GM19193 (cell line): ENCODE measurements around the gene PROKR1.

Experiments used
- POLR2A ChIP-seq: IDR thresholded peaks from 4 replicates; pipeline ENCODE4 v1.6.1; 2011; ENCODE audit not compliant: insufficient read depth, insufficient read length; ENCODE audit errors: extremely low read depth

Gene PROKR1

DNA sequence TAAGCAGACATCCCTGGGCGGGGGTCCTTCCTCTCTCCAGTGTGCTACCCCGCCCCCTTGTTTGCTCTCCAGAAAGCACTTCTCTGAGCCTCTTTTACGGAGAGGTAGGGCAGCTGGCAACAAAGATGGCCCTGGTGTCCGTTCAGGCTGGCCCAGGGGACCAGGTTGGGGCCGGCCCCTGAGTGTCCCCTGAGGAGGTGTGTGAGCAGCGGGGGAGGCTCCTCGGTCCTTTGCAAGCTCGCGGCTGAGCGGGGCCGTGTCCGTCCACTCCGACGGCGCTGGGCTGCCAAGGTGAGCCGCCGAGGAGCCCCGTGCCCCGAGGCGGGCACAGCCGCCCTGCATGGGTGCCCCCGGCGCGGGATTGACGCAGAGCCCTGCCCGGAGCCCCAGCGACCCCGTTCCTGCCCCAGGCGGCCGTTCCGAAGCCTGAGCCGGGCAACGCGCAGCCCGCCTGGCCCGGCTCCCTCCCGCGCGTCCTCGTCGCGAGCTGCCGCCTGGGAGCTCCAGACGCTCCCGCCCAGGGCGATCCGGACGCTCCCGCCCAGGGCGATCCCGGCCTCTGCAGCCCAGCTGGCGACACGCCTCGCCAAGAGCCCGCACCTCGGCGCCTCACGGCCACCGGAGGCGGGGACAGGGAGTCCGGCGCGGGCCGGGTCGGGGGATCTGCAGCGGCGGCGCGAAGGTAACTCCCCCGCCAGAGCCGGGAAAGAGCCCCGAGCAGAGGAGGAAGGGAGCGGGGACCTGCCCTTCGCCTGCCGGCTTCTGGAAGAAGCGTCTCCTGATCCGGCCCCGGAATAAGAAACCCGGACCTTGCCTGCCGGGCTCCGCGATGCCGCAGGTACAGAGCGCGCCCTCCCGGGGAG lies at the start of gene PROKR1:
Gene PROKR1 (plus strand): TSS at position 569 of the 863 bp plus-strand sequence. CDS start 2,243 bp downstream, outside the sequence.
- TF ChIP-seq POLR2A = no peak

DNA sequence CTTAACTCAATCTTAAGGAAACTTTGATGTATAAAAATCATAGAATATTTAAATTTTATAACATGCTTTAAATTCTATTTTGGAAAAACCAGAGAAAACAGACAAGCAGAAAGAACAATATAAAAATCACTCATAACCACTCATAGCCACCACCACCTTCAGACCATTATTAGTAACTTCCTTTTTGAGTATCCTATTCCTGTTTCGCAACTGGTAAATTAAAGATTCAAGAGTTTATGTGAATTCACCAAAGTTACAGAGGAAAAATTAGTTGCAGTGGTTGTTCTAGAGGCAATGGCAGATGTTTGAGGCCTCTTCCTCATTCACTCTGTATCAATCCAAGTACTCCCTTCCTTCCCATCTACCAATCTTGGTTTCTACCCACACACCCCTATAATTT lies 49.3 kb upstream of the PROKR1 start:
- TF ChIP-seq POLR2A = no peak

DNA sequence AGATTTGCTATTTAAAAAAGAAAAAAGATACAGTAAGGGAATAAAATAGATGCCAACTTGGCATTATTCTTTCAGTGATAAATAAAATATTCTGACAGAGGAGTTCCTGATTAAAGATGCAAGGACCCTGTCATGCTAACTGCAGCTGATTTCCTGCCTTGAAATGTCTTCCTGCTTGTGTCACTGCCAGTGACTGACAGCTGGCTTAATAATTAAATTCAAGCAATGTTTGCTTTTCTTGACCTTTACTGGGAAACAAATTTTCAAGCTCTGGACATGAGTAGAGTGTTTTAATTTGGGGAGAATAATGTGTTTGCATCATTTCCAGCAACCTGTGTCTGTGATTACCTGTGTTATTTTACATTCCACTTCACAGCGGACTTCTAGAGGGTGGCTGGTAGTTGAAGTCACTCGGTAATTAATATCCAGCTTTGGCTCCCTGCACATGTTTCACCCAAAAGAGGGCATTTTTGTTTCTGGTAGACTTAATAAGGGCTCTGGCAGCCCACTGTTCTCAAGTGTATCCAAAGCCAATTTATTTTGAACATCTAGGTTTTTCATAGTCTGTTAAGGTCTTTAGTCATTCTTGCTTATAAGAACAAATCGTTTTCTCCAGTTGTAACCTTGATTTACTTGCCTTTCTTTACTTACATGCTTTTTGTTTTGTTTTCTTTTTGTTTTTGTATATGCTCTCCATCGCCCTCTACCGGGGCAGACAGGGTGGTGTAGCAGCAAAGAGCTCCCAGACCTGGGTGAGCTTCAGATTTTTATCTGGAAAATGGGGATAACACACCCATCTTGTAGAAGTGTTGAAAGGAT lies 48.5 kb upstream of the PROKR1 start:
- TF ChIP-seq POLR2A = no peak

- TF ChIP-seq POLR2A = no peak
Observed at GRCh38 chr2:68603059-68603458, 40.3 kb upstream of the PROKR1 start.

DNA sequence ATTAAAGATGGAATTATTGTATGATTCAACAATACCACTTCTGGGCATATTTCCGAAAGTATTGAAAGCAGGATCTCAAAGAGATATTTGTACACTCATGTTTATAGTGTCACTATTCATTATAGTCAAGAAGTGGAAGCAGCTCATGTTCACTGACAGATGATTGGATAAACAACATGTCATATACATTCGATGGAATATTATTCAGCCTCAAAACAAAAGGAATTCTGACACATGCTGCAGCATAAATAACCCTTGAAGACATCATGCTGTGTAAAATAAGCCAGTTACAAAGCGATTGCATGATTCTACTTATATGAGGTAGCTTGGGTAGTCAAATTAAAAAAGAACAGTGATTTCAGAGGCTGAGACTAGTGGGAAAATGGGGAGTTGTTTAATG lies 39.3 kb upstream of the PROKR1 start:
- TF ChIP-seq POLR2A = no peak

GRCh38 chr2:68605939-68606338 lies 37.4 kb upstream of the PROKR1 start:
- no peak for TF ChIP-seq POLR2A

DNA sequence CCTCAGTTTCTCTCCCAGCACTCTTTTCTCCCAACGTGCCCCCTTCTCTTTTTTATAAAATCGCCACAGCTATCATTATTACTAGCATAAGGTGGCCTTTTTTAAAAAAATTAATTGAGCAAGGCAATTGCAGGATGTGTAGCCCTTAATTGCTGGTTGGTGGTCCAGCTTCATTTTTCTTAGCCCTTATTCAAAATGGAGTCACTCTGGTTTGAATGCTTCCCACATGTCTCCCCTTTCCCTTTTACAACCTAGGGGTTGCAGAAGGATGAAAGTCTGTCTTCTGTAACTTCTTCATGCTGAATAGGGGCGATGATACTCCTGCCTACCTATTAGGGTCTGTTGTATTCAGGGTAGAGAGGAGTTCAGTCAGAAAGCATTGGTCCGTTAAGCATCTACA lies 36.6 kb upstream of the PROKR1 start:
- TF ChIP-seq POLR2A = no peak

- TF ChIP-seq POLR2A = no peak
Observed at GRCh38 chr2:68607837-68608236, 35.5 kb upstream of the PROKR1 start.

DNA sequence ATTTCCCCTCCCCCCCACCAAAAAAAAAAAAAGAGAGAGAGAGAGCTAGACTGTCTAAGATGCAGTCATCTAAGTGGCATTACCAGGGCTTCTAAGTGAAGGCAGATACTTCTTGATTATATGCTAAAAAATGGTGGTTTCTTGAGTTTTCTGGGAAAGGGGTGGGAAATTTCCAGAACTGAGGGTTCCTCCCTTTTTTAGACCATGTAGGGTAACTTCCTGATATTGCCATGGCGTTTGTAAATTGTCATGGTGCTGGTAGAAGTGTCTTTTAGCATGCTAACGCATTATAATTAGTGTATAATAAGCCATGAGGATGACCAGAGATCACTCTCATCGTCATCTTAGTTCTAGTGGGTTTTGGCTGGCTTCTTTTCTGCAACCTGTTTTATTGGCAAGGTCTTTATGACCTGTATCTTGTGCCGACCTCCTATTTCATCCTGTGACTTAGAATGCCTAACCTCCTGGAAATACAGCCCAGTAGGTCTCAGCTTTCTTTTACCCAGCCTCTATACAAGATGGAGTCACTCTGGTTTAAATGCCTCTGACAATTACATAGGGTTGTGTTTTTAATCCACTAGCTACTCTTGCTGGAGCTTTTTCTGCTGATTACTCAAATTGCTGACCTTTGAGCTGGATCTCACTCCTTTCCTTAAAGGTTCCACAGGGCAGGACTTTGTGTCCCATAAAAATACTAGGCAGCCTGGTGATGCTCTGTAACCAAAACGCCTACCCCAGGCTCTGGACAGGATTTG lies 30.4 kb upstream of the PROKR1 start:
- no peak for TF ChIP-seq POLR2A

DNA sequence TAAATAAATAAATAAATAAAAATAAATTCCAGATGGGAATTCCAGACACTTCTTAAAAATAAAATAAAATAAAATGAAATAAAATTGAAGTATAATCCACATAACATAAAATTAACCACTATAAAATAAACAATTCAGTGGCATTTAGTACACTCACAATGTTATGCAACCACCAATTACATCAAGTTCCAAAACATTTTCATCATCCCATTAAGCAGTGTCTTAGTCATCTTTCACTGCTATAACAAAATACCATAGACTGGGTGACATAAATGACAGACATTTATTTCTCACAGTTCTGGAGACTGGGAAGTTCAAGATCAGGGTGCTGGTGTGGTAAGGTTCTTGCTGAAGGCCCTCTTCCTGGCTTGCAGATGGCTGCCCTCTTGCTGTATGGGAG lies 22.6 kb upstream of the PROKR1 start:
- no peak for TF ChIP-seq POLR2A

DNA sequence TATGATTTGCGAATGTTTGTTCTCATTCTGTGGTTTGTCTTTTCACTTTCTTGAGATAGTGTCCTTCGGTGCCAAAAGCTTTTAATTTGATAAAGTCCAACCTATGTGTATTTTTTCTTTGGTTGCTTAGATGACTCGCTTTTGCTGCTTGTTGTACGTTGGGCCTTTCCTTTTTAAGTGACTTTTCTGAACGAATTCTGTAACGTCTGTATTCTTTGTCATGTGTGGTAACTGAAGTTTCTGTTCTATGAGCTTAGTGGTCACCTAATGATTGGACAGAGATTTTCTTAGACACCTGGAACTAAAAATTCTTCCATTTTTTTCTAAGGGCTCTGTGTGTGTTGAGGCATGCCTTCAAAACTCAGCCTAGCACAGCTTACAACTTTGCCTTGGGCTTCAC lies 19.6 kb upstream of the PROKR1 start:
- TF ChIP-seq POLR2A = no peak

DNA sequence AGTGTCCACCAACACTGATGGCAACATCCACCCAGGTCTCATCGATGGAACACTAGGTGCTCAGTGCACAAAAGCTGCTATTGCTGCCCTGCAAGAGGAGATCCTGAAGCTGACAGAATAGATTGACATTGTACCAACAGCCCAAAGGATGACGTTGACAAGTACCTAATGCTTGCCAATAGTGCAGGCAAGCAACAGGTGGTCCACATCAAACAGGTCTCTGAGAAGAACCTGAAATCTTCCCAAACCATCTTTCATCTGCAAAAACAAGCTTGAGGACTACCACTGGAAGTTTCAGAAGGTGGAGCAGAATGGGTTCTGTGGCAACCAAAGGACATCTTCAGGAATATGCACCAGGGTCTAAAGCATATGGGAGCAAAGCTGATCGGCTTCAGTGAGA lies 15.8 kb upstream of the PROKR1 start:
- TF ChIP-seq POLR2A = no peak

DNA sequence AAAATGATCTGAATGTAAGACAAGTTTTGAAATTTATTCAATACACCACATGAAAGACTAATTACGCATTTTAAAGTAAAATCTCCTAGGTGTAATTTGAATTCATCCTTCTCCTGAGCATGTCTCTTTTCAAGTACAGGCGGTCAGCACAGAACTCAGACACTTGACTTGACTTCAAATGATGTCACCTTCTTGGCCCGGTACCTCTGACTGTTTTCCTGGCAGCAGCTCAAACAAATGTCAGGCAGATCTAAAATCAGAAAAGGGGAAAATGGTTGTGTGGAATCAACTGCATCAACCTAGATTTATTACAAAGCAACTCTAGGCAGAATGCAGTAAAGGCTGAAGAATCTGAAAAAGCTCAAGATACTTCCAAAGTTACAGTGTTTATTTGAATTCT lies 11.4 kb upstream of the PROKR1 start:
- TF ChIP-seq POLR2A = no peak

DNA sequence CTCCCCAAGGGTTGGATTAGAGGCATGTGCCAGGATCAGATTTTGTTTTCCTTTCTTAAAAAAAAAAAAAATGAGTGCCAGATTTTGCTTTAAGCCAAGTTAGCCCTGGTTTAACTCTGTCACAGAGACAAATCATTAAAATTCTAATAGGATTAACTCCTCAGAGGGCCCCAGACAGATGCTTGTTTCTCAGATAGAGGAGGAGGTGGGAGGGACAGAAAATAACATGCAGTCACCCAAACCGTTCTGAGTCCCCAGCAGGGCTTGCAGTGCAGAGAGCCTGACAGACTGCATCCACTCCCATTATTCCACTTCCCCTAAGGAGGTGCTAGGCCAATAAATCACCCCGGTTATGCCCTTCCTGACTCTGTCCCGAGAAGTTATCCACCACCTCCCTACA lies 6.3 kb upstream of the PROKR1 start:
- TF ChIP-seq POLR2A = no peak

GRCh38 chr2:68643874-68644485 lies 601 bp downstream of the PROKR1 start:
- TF ChIP-seq POLR2A = no peak

GRCh38 chr2:68645523-68645922 lies 2.1 kb downstream of the PROKR1 start:
- no peak for TF ChIP-seq POLR2A

DNA sequence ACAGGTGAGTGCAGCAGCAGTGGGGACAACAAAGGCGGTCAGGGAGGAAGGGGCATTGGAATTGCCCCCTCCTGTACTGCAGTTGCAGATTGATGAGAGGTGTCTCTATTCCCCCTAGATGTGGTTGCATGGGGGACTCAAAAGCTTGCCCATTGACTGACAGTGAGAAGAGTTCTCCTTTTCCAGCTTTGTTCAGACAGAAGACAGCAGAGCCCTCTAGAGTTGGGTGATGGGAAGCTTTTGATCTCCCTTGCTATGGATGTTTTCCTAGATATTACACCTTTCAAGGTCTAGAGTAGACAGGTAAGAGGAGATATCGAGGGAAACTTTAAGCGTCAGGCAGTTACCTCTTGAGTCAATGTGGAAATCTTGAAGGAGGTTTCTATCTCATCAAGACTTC lies 2.9 kb downstream of the PROKR1 start:
- TF ChIP-seq POLR2A = no peak
